ENCODE data around the gene CORO2A. TPM values are rescaled to one million over a fixed set of nuclear protein-coding genes. Genes with fewer than 3 reads are reported as not detected.

Gene CORO2A
- total and polyA plus RNA-seq, 2 of the 8 experiments (the other 6 are each of a cell fraction or from before 2014, with no cell fraction given): 13.7 to 27.9 TPM

GRCh38 chr9:98240475-98240874 is 48.0 kb upstream of the CORO2A start:
- Histone ChIP-seq H3K23me2 (ENCODE audit: low read depth, low read length) (no peaks in the 10 kb centered on the region), H3K79me1 (ENCODE audit: low read depth, low read length) (no peaks in the 10 kb centered on the region), H3K4ac (replicated peaks; ENCODE audit: insufficient read length, low read depth, low read length) (no peak overlapping the region), H3K4me2 (ENCODE audit: insufficient read depth in 1 of 2, low read depth in 2 of 2, low read length in 2 of 2) (no peak overlapping the region), H3K4me3 (ENCODE audit: extremely low read depth in 1 of 4, insufficient read depth in 2 of 4, low read depth in 3 of 4, low read length in 4 of 4) (no peak overlapping the region), H3K56ac (replicated peaks; ENCODE audit: insufficient read length, low read depth, low read length) (no peak overlapping the region), H2BK120ac (replicated peaks; ENCODE audit: low read depth, low read length) (no peak overlapping the region), H2BK20ac (ENCODE audit: low read length) (no peak overlapping the region), H3K23ac (ENCODE audit: insufficient read length) (no peak overlapping the region), H2BK5ac (ENCODE audit: low read depth, low read length) (no peak overlapping the region), H3K27ac (ENCODE audit: low read depth, low read length) (no peak overlapping the region), H2BK12ac (ENCODE audit: low read depth, low read length) (no peak overlapping the region), H3K79me2 (ENCODE audit: control insufficient read depth in 1 of 2, insufficient read depth in 2 of 2, low read length in 2 of 2) (no peaks in the 10 kb centered on the region), H3K36me3 (ENCODE audit: control insufficient read depth in 2 of 4, insufficient read depth in 4 of 4, low read length in 3 of 4) (no peaks in the 10 kb centered on the region; a peak in 1 of 8 replicates), H3K4me1 (replicated peaks in 1 of 4; ENCODE audit: control insufficient read depth in 3 of 4, insufficient read depth in 4 of 4, low read length in 3 of 4) (peaks cover 0 to 3% (median 1%) of the 10 kb centered on the region in 4 experiments; a peak in 3 of 7 replicates), H3K9ac (replicated peaks in 1 of 4; ENCODE audit: extremely low read depth in 1 of 4, low read depth in 3 of 4, low read length in 3 of 4) (no peak overlapping the region), H4K8ac (ENCODE audit: extremely low read depth, insufficient read depth, low read length) (no peak overlapping the region), H2AFZ (ENCODE audit: low read length) (no peak overlapping the region), H3K14ac (ENCODE audit: insufficient read length) (no peak overlapping the region), H2BK15ac (ENCODE audit: low read length) (no peak overlapping the region), H4K20me1 (replicated peaks in 1 of 2; ENCODE audit: control insufficient read depth in 1 of 2, insufficient read depth in 2 of 2, low read length in 2 of 2) (no peaks in the 10 kb centered on the region), H4K5ac (ENCODE audit: insufficient read length, low read depth, low read length) (no peak overlapping the region), H3K27me3 (replicated peaks in 1 of 4; ENCODE audit: control insufficient read depth in 3 of 4, extremely low read depth in 1 of 4, insufficient read depth in 3 of 4, low read length in 3 of 4) (no peaks in the 10 kb centered on the region), H4K91ac (replicated peaks; ENCODE audit: insufficient read length, low read length) (no peak overlapping the region), H3K18ac (ENCODE audit: extremely low read depth, low read length) (no peak overlapping the region), H2AK5ac (ENCODE audit: low read depth, low read length) (no peak overlapping the region), H3K9me3 (ENCODE audit: insufficient read depth in 2 of 2, low read depth in 1 of 2, low read length in 1 of 2) (no peaks in the 10 kb centered on the region)
- DNase-seq (ENCODE audit: low read depth in 1 of 2, low spot score in 2 of 2) (no peak), FAIRE-seq (no peak)
- WGBS, 2 experiments (ENCODE audit: extremely low coverage in 1 of 2, insufficient coverage in 1 of 2, insufficient read length in 1 of 2, insufficient replicate concordance in 2 of 2, low coverage in 1 of 2, low lambda C conversion rate in 2 of 2, missing lambda C conversion rate in 1 of 2): 89% methylated on average over 3 of the region's 3 CpGs; no CpG with 5 or more reads in 1 of the 2 experiments
- ChIA-PET CTCF (ENCODE audit: partially characterized antibody) (interaction anchor here (0.9 to 3.4 kb wide), 15 partner anchors 8 to 148 kb away, joined by 3 to 18 read pairs (median 7); partner anchors contain the start of gene TBC1D2), POLR2A (ENCODE audit: partially characterized antibody) (interaction anchor here (1.0 kb wide), 3 partner anchors 11 to 21 kb away, joined by 3 to 5 read pairs (median 4); partner anchors contain the start of gene TBC1D2)
- TF ChIP-seq SRF (IDR thresholded peaks at IDR 0.05; ENCODE audit: low read depth, low read length) (no peak), NRF1 (IDR thresholded peaks at IDR 0.05; ENCODE audit: low read depth, low read length) (no peak), RXRA (IDR thresholded peaks at IDR 0.05; ENCODE audit: insufficient read depth, low read depth, low read length) (no peak), RNF2 (IDR thresholded peaks at IDR 0.05; ENCODE audit: borderline replicate concordance, low read depth, low read length, missing control alignments, poor library complexity, severe bottlenecking) (no peak), CEBPB (IDR thresholded peaks at IDR 0.05; ENCODE audit: low read depth, low read length) (no peak), CBX8 (IDR thresholded peaks at IDR 0.05; ENCODE audit: borderline replicate concordance, low read depth, low read length) (no peak), CHD2 (IDR thresholded peaks at IDR 0.05; ENCODE audit: low read length) (no peak), CREB1 (IDR thresholded peaks at IDR 0.05) (no peak), GABPA (IDR thresholded peaks at IDR 0.05; ENCODE audit: borderline replicate concordance, insufficient read depth, low read length) (no peak), ATF2 (IDR thresholded peaks at IDR 0.05; ENCODE audit: low read length) (no peak), SUZ12 (IDR thresholded peaks at IDR 0.05; ENCODE audit: low read length) (no peak)
- TF ChIP-seq, protein P1, sequence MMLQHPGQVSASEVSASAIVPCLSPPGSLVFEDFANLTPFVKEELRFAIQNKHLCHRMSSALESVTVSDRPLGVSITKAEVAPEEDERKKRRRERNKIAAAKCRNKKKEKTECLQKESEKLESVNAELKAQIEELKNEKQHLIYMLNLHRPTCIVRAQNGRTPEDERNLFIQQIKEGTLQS (IDR thresholded peaks at IDR 0.05; ENCODE audit: insufficient read depth, low read depth, low read length): no peak
